ENCODE results near the gene GALNT2.

Gene GALNT2

GRCh38 chr1:230176871-230177411 lies 109.9 kb downstream of the GALNT2 start:
- peak; percentile 85 for DNase-seq (ENCODE audit: low spot score)
- TF ChIP-seq, protein P1, sequence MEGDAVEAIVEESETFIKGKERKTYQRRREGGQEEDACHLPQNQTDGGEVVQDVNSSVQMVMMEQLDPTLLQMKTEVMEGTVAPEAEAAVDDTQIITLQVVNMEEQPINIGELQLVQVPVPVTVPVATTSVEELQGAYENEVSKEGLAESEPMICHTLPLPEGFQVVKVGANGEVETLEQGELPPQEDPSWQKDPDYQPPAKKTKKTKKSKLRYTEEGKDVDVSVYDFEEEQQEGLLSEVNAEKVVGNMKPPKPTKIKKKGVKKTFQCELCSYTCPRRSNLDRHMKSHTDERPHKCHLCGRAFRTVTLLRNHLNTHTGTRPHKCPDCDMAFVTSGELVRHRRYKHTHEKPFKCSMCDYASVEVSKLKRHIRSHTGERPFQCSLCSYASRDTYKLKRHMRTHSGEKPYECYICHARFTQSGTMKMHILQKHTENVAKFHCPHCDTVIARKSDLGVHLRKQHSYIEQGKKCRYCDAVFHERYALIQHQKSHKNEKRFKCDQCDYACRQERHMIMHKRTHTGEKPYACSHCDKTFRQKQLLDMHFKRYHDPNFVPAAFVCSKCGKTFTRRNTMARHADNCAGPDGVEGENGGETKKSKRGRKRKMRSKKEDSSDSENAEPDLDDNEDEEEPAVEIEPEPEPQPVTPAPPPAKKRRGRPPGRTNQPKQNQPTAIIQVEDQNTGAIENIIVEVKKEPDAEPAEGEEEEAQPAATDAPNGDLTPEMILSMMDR (IDR thresholded peaks at IDR 0.05) = no peak
- Histone ChIP-seq H3K4me3 (peak overlapping the region; percentile 60), H3K27ac (peak overlapping the region; percentile 50 to 64)

DNA sequence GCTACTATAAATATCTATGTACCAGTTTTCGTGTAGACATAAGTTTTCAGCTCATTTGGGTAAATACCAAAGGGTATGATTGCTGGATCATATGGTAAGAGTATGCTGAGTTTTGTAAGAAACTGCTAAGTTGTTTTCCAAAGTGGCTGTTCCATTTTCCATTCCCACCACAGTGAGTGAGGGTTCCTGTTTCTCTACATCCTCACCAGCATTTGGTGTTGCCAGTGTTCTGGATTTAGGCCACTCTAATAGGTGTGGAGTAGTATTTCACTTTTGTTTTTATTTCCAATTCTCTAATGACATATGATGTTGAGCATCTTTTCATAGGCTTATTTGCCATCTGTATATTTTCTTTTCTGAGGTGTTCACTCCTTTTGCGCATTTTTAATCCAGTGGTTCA lies 112.2 kb downstream of the GALNT2 start:
- TF ChIP-seq, protein P1 (IDR thresholded peaks at IDR 0.05) = no peak
- no peak overlapping the region for H3K4me3 ChIP-seq
- no peak for DNase-seq (ENCODE audit: low spot score)
- no peak overlapping the region for H3K27ac ChIP-seq

DNA sequence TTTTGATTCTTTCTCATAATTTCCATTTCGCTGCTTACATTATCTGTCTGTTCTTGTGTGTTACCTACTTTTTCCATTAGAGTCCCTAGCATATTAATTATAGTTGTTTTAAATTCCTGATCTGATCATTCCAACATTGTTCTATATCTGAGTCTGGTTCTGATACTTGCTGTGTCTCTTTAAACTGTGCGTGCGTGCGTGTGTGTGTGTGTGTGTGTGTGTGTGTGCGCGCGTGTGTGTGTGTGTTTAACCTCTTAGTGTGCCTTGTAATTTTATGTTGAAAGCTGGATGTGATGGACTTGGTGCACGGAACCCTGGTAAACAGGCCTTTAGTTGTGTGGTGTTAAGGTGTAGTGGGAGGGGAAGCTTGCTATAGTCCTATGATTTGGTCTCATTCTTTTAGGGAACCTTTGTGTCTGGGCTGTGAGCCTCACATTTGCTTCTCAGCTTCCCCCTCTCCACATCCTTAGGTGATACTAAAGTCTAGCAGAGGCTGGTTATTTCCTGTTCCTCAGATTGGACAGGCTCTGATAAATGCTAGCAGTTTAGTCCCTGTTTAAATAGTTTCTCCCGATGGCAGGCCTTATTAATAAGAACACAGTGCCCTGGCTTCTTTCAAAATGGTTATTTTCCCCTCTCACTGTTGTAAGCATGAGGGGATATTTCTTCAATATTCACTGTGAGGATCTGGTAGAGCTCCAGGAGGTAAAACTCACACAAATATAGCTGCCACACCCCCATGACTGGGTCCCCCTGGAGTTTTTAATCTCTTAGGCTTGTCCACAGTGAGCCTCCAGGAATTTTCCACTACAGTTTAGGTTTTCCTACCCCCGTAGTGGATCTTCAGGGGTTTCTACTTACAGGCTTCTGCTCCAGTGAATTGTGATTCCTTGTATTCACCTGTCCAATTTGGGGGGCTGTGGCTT lies 118.3 kb downstream of the GALNT2 start:
- TF ChIP-seq, protein P1 (IDR thresholded peaks at IDR 0.05) = no peak
- Histone ChIP-seq H3K4me3 (no peak overlapping the region), H3K27ac (peak overlapping the region; percentile 17 to 35)
- DNase-seq (ENCODE audit: low spot score) = no peak

- H3K4me3 ChIP-seq = no peak overlapping the region
- peak overlapping the region in 1 of 2 donors; percentile 35 for H3K27ac ChIP-seq
- TF ChIP-seq, protein P1 (IDR thresholded peaks at IDR 0.05) = no peak
- DNase-seq (ENCODE audit: low spot score) = no peak
These were observed 119.2 kb downstream of the GALNT2 start for GRCh38 chr1:230186003-230186863.

- no peak overlapping the region for H3K27ac ChIP-seq
- TF ChIP-seq, protein P1 (IDR thresholded peaks at IDR 0.05) = no peak
- no peak overlapping the region for H3K4me3 ChIP-seq
- DNase-seq (ENCODE audit: low spot score) = no peak
These were observed 119.8 kb downstream of the GALNT2 start for GRCh38 chr1:230186874-230187273.

DNA sequence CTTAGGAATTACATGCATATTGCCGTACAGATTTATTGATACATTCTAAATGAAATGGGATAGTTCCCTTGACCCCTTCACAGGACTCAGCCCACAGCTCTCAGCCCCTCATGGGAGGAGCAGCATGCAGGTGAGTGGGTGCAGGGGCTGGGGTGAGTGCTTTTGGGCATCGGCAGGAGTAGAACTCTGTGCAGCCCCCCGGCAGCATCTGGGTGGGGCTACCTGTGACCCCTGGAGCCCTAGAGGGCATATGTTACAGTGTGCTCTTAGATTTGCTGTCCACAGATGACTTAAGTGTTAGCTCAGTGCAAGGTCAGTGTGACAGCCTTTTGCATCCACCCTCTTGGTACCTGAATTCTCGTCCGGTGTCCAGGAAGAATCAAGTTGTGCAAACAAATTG lies 120.3 kb downstream of the GALNT2 start:
- no peak overlapping the region for H3K4me3 ChIP-seq
- TF ChIP-seq, protein P1 (IDR thresholded peaks at IDR 0.05) = no peak
- DNase-seq (ENCODE audit: low spot score) = no peak
- H3K27ac ChIP-seq = peak overlapping the region in 1 of 2 donors; percentile 32
